Measurements from ENCODE around the gene CD96.

DNA sequence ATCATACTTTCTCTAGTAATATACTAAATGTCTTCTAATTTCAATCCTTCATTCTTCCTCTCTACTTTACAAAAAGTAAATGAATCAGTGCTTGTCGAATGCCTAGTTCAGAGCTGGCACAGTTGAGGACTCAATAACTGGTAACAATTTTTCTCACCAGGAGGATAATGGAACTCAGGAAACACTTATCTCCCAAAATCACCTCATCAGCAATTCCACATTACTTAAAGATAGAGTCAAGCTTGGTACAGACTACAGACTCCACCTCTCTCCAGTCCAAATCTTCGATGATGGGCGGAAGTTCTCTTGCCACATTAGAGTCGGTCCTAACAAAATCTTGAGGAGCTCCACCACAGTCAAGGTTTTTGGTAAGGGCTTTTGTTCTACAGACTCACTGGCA is 36.9 kb downstream of the CD96 start:
- TF ChIP-seq, protein P1, sequence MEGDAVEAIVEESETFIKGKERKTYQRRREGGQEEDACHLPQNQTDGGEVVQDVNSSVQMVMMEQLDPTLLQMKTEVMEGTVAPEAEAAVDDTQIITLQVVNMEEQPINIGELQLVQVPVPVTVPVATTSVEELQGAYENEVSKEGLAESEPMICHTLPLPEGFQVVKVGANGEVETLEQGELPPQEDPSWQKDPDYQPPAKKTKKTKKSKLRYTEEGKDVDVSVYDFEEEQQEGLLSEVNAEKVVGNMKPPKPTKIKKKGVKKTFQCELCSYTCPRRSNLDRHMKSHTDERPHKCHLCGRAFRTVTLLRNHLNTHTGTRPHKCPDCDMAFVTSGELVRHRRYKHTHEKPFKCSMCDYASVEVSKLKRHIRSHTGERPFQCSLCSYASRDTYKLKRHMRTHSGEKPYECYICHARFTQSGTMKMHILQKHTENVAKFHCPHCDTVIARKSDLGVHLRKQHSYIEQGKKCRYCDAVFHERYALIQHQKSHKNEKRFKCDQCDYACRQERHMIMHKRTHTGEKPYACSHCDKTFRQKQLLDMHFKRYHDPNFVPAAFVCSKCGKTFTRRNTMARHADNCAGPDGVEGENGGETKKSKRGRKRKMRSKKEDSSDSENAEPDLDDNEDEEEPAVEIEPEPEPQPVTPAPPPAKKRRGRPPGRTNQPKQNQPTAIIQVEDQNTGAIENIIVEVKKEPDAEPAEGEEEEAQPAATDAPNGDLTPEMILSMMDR (IDR thresholded peaks at IDR 0.05) = no peak
- TF ChIP-seq POLR2A (IDR thresholded peaks at IDR 0.05) = no peak

Data from adrenal gland (tissue), 5 donors.